DMS153 treated with DMSO at 0.1 percent for 48 hours (cell line): ENCODE results near the gene MTFR2.
"Not testable (repeated sequence)": the region's sequence is repeated elsewhere in the genome, so short reads cannot be mapped to it uniquely, and the experiment has no call there.

ENCODE experiments used
- DNase-seq: peaks from one replicate; lab custom pipeline; 2025; ENCODE audit not compliant: unreplicated experiment; lab: John Stamatoyannopoulos, UW

Gene MTFR2

GRCh38 chr6:136236466-136237293, 13.4 kb downstream of the MTFR2 start:
- DNase-seq = no peak

- no peak for DNase-seq
These were observed 14.9 kb downstream of the MTFR2 start for GRCh38 chr6:136235233-136235564.

- no peak for DNase-seq
These were observed 17.4 kb downstream of the MTFR2 start for GRCh38 chr6:136232701-136233100.

- no peak for DNase-seq
These were observed 19.8 kb downstream of the MTFR2 start for GRCh38 chr6:136230219-136230853.

GRCh38 chr6:136228814-136229213, 21.3 kb downstream of the MTFR2 start:
- DNase-seq = no peak

- no peak for DNase-seq
These were observed 23.3 kb downstream of the MTFR2 start for GRCh38 chr6:136226674-136227377.

GRCh38 chr6:136226027-136226673, 24.0 kb downstream of the MTFR2 start:
- DNase-seq = peak; percentile 34

GRCh38 chr6:136225496-136225895, 24.6 kb downstream of the MTFR2 start:
- no peak for DNase-seq

GRCh38 chr6:136224974-136225373, 25.1 kb downstream of the MTFR2 start:
- not testable (repeated sequence) for DNase-seq

GRCh38 chr6:136216503-136217401, 33.4 kb downstream of the MTFR2 start:
- DNase-seq = no peak

GRCh38 chr6:136213853-136214252, 36.3 kb downstream of the MTFR2 start:
- no peak for DNase-seq

- no peak for DNase-seq
These were observed 37.0 kb downstream of the MTFR2 start for GRCh38 chr6:136213012-136213539.

GRCh38 chr6:136212608-136213007, 37.5 kb downstream of the MTFR2 start:
- no peak for DNase-seq

- DNase-seq = no peak
These were observed 39.5 kb downstream of the MTFR2 start for GRCh38 chr6:136210398-136211165.

- DNase-seq = no peak
These were observed 40.6 kb downstream of the MTFR2 start for GRCh38 chr6:136209496-136209895.

GRCh38 chr6:136208783-136209182, 41.3 kb downstream of the MTFR2 start:
- DNase-seq = no peak

GRCh38 chr6:136201732-136202131, 48.4 kb downstream of the MTFR2 start:
- no peak for DNase-seq

GRCh38 chr6:136192902-136193301, 57.2 kb downstream of the MTFR2 start:
- DNase-seq = no peak

GRCh38 chr6:136191606-136192312, 58.4 kb downstream of the MTFR2 start:
- DNase-seq = no peak
